ENCODE data around the gene LARP4B.

DNA sequence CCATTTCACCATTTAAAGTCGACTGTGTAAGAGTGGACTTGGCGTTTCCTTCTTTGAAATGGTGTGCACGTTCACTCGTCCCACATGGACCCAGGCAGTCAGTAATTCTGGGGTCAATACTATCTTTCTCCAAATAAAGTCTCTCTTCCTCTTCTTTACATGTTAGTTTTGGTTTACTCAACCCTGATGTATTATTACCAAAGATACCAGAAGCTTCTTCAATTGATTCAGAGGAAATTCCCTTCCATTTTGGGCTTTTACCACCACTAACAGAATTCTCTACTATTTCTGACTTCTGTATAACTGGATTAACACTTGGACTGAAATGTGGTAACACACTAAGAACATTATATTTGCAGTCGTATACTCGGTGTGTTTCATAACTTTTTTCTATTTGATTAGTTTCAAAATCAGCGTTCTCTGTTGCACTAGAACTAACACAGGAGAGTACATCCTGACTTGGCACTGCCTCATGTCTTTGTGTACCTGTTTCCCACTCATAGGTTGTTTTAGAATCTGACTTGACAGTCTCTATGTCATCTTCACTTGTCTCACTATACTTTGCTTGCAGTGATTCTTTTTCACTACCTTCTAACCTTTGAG is 60.8 kb downstream of the LARP4B start:
- TF ChIP-seq, protein P1, sequence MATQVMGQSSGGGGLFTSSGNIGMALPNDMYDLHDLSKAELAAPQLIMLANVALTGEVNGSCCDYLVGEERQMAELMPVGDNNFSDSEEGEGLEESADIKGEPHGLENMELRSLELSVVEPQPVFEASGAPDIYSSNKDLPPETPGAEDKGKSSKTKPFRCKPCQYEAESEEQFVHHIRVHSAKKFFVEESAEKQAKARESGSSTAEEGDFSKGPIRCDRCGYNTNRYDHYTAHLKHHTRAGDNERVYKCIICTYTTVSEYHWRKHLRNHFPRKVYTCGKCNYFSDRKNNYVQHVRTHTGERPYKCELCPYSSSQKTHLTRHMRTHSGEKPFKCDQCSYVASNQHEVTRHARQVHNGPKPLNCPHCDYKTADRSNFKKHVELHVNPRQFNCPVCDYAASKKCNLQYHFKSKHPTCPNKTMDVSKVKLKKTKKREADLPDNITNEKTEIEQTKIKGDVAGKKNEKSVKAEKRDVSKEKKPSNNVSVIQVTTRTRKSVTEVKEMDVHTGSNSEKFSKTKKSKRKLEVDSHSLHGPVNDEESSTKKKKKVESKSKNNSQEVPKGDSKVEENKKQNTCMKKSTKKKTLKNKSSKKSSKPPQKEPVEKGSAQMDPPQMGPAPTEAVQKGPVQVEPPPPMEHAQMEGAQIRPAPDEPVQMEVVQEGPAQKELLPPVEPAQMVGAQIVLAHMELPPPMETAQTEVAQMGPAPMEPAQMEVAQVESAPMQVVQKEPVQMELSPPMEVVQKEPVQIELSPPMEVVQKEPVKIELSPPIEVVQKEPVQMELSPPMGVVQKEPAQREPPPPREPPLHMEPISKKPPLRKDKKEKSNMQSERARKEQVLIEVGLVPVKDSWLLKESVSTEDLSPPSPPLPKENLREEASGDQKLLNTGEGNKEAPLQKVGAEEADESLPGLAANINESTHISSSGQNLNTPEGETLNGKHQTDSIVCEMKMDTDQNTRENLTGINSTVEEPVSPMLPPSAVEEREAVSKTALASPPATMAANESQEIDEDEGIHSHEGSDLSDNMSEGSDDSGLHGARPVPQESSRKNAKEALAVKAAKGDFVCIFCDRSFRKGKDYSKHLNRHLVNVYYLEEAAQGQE (IDR thresholded peaks at IDR 0.05; ENCODE audit: unreplicated experiment): no peak
- no peak for TF ChIP-seq EZH2 (IDR thresholded peaks at IDR 0.05; ENCODE audit: low read depth, unreplicated experiment)
- TF ChIP-seq CTCF (conservative IDR thresholded peaks at IDR 0.05; ENCODE audit: low read depth in 2 of 2): no peak
- TF ChIP-seq POLR2AphosphoS5 (IDR thresholded peaks at IDR 0.05; ENCODE audit: low read depth): no peak
- no peak for TF ChIP-seq JUNB (IDR thresholded peaks at IDR 0.05; ENCODE audit: unreplicated experiment)
- TF ChIP-seq, protein P2, sequence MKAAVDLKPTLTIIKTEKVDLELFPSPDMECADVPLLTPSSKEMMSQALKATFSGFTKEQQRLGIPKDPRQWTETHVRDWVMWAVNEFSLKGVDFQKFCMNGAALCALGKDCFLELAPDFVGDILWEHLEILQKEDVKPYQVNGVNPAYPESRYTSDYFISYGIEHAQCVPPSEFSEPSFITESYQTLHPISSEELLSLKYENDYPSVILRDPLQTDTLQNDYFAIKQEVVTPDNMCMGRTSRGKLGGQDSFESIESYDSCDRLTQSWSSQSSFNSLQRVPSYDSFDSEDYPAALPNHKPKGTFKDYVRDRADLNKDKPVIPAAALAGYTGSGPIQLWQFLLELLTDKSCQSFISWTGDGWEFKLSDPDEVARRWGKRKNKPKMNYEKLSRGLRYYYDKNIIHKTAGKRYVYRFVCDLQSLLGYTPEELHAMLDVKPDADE (IDR thresholded peaks at IDR 0.05): no peak
- TF ChIP-seq CREB1 (CRISPR knock-in tag; IDR thresholded peaks at IDR 0.05; ENCODE audit: low read depth): no peak
- no peak for TF ChIP-seq NANOG (IDR thresholded peaks at IDR 0.05; ENCODE audit: borderline replicate concordance)
- no peak for TF ChIP-seq EZH2phosphoT487 (IDR thresholded peaks at IDR 0.05; ENCODE audit: unreplicated experiment)
- no peak for TF ChIP-seq ZNF114 (CRISPR knock-in tag; IDR thresholded peaks at IDR 0.05)
